Stimulated activated naive CD4-positive, alpha-beta T cell treated with Interleukin-2 at 50 U/mL for 16 hours (primary cell): Measurements from ENCODE around the gene GPR18.
"Not testable (repeated sequence)": the region's sequence is repeated elsewhere in the genome, so short reads cannot be mapped to it uniquely, and the experiment has no call there.

Source experiments
- DNase-seq: peaks from one replicate; lab custom pipeline; 2025; lab: John Stamatoyannopoulos, UW

Gene GPR18

GRCh38 chr13:99266827-99267226 lies 8.6 kb upstream of the GPR18 start:
- DNase-seq: no peak

DNA sequence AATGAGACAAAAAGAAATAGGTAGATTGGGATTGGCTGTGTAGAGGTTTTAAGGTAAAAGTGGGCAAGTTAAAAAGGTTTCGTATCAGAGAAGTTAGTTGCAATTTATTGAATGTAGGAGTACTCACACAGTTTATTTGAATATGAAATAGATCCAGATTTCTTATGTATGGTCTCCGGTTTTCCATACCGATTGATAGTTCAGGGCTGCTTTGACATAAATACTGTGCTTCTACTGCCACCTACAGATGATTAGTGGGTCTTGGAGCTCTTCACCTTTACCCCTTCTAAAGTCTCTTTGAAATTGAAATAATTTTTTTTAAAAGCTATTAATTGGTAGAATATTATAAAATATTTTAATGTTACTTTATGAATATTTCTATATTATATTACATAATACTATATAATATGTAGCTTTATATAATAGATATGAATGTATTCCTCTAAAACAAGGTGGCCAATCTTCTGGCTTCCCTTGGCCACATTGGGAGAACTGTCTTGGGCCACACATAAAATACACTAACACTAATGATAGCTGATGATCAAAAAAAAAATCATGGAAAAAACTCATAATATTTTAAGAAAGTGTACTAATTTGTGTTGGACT lies 7.7 kb upstream of the GPR18 start:
- DNase-seq: no peak

DNA sequence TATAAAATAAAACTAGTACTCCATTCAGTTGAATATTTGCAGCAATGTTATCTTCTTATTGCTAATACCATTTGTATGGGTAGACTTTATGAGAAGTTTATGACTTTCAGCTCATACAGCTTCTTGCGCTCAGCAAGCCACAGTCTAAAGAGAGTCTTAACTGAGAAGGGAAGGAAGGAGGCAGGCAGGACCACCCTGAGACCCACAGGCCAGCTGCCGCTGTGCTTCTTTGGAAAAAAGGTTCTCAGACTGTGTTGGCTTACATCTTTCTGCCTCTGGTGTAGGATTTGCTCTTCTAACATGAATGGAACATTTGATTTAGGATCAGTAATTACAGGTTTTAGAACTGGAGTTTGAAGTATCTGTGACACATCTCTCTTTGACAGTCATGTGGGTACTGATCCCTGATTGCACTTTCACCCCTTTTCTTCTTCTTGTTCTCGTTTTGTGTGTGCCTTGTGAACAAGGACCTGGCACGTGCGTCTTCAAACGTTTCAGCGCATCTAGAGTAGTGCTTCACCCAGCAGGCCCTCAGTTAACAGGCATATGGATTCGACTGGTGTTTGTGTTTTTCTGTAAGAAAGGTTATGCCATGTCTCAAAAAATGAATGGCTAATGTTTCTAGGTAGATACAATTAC lies 7.1 kb upstream of the GPR18 start:
- DNase-seq: peak; percentile 26

- no peak for DNase-seq
These were observed 5.9 kb upstream of the GPR18 start for GRCh38 chr13:99264051-99264450.

GRCh38 chr13:99263126-99263785 lies 5.1 kb upstream of the GPR18 start:
- no peak for DNase-seq

DNA sequence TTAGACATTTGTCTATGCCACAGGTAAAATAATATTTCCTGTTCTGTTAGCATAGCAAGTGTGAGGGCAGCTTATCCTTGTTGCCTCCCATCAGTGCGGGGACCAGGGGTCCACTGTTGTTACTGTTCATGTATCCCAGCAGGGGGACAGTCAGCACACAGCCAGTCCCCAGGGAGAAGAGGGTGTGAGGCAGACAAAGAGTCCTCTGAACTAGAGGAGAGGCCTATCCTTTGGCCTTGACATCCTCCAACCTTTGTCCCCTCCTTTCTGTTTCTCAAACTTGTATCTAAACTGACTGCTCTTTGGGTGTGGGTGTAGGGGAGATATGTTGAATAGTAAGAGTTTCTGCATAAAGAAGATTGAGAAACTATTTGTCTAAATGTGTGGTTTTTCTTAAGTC lies 2.9 kb upstream of the GPR18 start:
- no peak for DNase-seq

GRCh38 chr13:99260216-99260615 lies 2.0 kb upstream of the GPR18 start:
- no peak for DNase-seq

DNA sequence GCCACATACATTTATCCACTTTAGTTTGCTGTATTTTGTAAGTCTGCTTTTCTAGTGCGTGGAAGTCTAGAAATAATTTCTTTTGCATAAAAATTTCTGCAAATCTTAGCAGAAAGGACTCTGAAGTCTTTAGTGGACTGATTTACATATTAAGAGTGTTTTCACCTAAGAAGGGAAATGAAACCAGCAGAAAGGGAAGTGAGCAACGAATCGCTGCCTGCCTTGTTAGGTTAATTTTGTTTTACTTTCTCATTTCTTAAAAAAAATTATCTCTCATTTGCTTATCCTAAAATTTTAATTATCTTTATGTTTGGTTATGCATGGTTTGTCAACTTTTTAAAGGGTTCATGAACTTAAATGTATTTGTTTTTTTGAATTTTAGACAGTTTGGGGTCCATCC lies 767 bp upstream of the GPR18 start:
- no peak for DNase-seq

GRCh38 chr13:99257291-99257690 lies 888 bp downstream of the GPR18 start:
- no peak for DNase-seq

GRCh38 chr13:99256709-99257108 lies 1.5 kb downstream of the GPR18 start:
- DNase-seq: no peak

GRCh38 chr13:99256283-99256682 lies 1.9 kb downstream of the GPR18 start:
- DNase-seq: no peak

- no peak for DNase-seq
These were observed 2.9 kb downstream of the GPR18 start for GRCh38 chr13:99255271-99255670.

GRCh38 chr13:99254830-99255229 lies 3.3 kb downstream of the GPR18 start:
- no peak for DNase-seq

- no peak for DNase-seq
These were observed 6.3 kb downstream of the GPR18 start for GRCh38 chr13:99251921-99252320.

DNA sequence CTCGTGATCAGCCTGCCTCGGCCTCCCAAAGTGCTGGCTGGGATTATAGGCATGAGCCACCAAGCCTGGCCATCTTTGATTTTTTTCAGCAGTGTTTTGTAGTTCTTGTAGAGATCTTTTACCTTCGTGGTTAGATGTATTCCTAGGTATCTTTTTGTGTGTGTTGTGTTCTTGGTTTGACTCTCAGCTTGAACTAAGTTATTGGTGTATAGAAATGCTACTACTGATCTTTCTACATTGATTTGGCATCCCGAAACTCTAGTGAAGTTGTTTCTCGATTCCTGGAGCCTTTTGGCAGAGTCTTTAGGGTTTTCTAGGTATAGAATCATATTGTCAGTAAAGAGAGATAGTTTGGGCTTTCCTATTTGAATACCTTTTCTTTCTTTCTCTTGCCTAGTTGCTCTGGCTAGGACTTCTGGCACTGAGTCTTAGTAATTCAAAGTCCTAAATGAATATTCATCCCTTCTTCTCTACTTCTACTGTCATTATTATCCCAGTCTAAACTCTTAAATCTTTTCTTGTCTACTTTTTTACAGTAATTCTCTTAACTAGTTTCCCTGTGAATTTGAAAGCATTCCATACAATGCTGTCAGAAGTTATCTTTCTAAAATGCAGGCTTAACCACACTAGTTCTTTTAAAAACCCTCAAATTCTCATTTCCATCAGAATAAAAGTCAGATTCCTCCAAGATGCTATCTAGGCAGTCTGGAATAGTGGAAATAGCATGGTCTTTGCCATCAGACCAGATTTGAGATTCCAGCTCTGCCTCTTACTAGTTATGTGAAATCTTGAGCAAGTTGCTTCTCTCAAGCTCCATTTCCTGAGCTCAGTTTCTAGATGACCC lies 7.0 kb downstream of the GPR18 start:
- no peak for DNase-seq

DNA sequence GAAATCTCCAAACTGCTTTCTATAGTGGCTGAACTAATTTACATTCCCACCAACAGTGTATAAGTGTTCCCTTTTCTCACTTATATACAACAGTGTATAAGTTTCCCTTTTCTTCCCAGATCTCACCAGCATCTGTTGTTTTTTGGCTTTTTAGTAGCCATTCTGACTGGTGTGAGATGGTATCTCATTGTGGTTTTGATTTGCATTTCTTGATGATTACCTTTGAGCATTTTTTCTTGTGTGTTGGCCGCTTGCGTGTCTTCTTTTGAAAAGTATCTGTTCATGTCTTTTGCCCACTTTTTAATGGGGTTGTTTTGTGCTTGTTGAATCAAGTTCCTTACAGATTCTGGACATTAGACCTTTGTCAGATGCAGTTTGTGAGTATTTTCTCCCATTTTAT lies 8.6 kb downstream of the GPR18 start:
- not testable (repeated sequence) for DNase-seq

DNA sequence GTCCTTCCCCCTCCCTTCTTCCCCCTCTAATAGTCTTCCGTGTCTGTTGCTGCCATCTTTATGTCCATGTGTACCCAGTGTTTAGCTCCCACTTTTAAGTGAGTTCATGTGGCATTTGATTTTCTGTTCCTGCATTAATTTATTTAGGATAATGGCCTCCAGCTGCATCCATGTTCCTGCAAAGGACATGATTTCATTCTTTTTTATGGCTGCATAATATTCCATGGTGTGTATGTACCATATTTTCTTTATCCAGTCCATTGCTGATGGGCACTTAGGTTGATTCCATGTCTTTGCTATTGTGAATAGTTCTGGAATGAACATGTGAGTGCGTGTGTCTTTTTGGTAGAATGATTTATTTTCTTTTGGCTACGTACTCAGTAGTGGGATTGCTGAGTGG lies 9.0 kb downstream of the GPR18 start:
- not testable (repeated sequence) for DNase-seq

- DNase-seq: no peak
These were observed 12.1 kb downstream of the GPR18 start for GRCh38 chr13:99246100-99246499.

- DNase-seq: peak; percentile 15
These were observed 20.1 kb downstream of the GPR18 start for GRCh38 chr13:99237981-99238662.

GRCh38 chr13:99231721-99232120 lies 26.5 kb downstream of the GPR18 start:
- no peak for DNase-seq

GRCh38 chr13:99230991-99231390 lies 27.2 kb downstream of the GPR18 start:
- no peak for DNase-seq

DNA sequence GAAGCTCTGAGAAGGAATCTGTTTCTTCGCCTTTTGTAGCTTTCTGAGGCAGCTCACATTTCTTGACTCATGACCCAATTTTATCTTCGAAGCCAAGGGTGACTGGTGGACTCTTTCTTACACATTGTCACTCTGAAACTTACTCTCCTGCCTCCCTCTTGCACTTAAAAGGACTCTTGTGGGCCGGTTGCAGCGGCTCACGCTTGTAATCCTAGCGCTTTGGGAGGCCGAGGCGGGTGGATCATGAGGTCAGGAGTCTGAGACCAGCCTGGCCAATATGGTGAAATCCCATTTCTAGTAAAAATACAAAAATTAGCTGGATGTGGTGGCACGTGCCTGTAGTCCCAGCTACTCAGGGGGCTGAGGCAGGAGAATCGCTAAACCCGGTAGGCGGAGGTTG lies 27.6 kb downstream of the GPR18 start:
- DNase-seq: not testable (repeated sequence)
